ENCODE data around the gene MAB21L4.

The MAB21L4 gene

DNA sequence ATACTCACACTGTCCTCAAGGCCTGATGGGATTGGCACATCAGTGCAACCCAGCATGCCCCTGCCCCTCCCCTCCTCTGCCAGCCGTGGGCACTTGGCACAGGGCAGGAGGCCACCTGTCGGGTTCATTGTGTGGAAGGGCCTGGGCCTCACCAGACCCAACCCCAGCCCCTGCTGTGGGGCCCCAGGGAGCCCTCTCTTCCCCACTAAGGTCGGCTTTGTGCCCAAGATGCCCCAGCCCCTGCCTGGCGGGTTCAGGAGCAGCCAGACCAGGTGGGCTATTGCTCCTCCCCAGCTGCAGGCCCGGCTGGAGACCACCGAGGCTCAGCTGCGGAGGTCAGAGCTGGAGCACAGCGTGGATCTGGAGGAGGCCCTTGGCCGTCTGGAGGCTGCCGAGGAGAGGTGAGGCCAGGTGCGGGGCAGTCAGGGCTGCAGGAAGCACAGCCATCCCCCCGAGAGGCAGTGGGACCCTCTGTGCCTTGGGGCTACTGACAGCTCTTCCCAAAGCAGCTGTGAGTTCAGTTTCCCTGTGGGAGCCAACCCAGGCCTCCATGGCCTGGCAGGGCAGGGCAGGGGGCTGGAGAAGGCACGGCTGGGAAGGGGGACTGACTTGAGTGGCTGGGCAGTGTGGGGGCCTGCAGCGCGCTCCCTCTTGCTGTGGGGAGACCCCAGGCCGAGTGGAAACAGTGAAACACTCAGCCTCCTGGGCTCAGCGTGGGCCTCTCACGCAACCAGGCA lies 26.5 kb upstream of the MAB21L4 start:
- no peak for DNase-seq (ENCODE audit: extremely low read depth, low read depth)
- TF ChIP-seq, protein P1, sequence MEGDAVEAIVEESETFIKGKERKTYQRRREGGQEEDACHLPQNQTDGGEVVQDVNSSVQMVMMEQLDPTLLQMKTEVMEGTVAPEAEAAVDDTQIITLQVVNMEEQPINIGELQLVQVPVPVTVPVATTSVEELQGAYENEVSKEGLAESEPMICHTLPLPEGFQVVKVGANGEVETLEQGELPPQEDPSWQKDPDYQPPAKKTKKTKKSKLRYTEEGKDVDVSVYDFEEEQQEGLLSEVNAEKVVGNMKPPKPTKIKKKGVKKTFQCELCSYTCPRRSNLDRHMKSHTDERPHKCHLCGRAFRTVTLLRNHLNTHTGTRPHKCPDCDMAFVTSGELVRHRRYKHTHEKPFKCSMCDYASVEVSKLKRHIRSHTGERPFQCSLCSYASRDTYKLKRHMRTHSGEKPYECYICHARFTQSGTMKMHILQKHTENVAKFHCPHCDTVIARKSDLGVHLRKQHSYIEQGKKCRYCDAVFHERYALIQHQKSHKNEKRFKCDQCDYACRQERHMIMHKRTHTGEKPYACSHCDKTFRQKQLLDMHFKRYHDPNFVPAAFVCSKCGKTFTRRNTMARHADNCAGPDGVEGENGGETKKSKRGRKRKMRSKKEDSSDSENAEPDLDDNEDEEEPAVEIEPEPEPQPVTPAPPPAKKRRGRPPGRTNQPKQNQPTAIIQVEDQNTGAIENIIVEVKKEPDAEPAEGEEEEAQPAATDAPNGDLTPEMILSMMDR (IDR thresholded peaks at IDR 0.05; ENCODE audit: low read depth, low read length, missing control alignments): no peak
- H3K4me3 ChIP-seq (replicated peaks; ENCODE audit: low read depth, low read length): no peak overlapping the region

DNA sequence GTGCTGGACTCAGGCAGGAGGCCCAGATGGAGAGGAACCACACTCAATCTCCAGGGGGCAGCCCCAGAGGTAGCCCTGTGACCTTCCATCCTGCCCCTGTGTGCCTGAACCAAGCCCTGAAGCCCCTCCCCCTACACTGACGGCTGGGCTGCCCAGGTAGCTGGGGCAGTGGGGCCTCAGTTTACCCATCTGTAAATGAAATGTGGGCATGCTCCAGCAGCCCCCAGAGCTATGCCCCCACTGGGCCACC lies 26.0 kb upstream of the MAB21L4 start:
- no peak overlapping the region for H3K4me3 ChIP-seq (replicated peaks; ENCODE audit: low read depth, low read length)
- DNase-seq (ENCODE audit: extremely low read depth, low read depth): no peak
- TF ChIP-seq, protein P1 (IDR thresholded peaks at IDR 0.05; ENCODE audit: low read depth, low read length, missing control alignments): no peak

DNA sequence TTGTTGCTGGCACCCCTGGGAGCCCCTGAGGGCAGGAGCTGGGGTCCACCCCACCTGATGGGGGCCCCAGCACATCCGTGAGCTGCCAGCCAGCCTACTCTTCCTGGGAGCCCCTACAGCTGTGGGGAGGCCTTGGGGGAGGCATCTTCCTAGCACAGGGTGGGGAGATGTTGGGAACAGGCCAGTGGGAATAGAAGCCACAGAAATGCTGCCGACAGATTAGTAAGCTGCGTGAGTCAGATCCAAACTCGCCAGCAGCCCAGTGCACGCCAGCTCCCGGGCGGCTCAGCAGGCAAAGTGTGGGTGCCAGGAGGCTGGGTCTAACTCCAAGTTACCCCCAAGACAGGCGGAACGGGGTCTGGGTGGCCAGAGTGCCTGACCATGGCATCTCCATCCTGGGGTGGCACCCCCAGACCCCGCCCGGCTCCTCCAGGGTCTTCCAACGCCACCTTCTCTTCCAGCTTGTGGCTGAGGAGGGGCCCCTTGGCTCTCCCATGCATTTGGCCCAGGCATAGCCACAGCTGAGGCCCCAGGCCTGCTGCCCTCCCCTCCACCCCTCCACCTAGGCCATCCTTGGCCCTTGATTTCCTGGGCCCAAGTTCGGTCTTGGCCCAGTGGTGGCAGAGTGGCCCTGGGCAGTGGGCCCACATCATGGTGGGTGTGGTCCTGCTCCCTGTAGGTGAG lies 25.5 kb upstream of the MAB21L4 start:
- TF ChIP-seq, protein P1 (IDR thresholded peaks at IDR 0.05; ENCODE audit: low read depth, low read length, missing control alignments): no peak
- H3K4me3 ChIP-seq (replicated peaks; ENCODE audit: low read depth, low read length): no peak overlapping the region
- DNase-seq (ENCODE audit: extremely low read depth, low read depth): peak; percentile 66

DNA sequence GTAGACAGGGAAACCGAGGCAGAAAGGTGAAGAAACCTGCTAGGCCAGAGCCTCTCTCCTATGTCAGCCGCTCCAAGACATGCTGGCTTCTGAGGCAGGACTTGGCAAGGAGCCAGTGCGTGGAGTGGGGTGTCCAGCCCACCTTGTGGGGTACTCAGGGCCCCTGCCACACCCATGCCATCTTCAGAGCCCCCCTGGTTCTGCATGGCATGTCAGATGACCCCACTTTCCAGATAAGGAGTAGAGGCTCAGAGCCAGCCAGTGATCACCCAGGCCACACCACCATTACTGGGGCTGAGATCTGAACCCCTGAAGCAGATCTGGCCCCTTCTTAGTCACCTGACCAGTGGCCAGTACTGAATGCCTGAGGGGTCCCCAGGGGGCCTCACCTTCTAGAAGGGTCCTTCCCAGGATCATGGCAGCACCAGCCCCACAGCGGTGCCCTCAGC lies 24.9 kb upstream of the MAB21L4 start:
- H3K4me3 ChIP-seq (replicated peaks; ENCODE audit: low read depth, low read length): no peak overlapping the region
- no peak for DNase-seq (ENCODE audit: extremely low read depth, low read depth)
- TF ChIP-seq, protein P1 (IDR thresholded peaks at IDR 0.05; ENCODE audit: low read depth, low read length, missing control alignments): no peak

DNA sequence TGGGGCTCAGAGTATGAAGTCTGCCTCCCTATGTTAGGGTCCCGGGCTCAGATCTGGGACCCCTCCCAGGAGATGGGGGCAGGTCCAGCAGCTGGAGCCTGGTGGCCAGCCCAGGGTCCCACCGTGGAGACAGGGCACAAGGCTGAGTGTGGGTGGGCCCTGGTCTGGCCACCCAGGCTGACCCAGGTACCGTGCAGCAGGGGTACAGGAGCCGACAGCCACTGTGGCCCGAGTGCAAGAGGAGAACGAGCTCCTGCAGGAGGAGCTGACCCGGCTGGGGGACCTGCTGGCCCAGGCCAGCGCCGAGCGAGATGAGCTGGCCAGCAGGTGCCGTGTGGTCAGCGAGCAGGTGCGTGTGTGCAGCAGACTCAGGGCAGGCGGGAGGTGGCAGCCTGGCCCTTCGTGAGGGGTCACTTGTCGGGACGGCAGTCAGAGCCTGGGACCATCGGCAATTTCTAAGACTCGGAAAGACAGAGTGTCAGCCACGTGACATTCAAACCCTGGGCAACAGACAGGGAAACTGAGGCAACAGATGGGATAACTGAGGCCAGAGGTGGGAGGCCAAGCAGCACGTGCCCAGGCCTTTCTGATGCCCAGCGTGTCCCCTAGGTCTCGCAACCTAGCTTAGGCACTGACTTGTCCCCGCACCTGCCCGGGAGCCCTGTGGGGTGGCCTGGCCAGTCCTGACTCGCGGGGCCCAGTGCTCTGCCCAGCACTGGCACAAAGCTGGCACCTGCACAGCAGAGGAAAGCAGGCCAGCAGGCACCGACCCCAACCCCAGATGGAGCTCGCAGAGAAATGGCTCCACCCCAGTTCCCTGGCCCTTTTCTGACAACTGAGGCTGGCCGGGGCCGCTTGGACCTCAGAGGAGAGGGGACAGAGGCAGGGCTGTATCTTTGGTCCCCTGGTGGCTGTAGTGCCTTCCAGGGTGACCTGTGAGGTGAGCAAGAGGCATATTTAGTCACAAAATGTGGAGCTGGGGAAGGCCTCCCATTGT lies 24.1 kb upstream of the MAB21L4 start:
- TF ChIP-seq, protein P1 (IDR thresholded peaks at IDR 0.05; ENCODE audit: low read depth, low read length, missing control alignments): no peak
- no peak for DNase-seq (ENCODE audit: extremely low read depth, low read depth)
- H3K4me3 ChIP-seq (replicated peaks; ENCODE audit: low read depth, low read length): no peak overlapping the region

DNA sequence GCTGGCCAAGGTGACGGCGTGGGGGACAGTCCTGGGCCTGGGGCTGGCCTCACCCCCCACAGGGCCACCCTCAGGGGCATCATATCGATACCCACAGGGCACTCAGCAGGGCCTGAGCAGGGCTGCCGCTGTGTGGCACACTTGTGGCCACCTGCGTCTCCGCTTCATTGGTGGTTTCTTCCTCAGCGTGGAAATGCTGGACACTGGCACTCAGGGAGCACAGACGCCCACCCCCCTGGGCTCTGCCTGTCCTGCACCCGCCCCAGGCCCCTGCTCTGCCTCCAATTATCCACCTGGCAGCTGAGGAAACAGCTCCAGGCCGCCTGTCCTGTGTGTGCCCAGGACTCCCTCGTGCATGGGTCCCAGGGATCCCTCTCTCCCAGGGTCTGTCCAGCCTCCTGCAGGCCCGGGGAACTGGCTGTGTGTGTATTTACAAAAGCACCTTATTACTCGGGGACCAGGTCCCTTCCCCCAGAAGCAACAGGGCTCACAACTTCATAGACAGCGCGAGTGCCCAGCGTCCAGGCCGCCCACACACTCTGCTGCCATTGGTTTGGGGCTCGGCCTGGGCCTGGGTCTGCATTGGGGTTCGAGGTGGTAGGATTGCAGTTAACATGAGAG lies 23.3 kb upstream of the MAB21L4 start:
- no peak overlapping the region for H3K4me3 ChIP-seq (replicated peaks; ENCODE audit: low read depth, low read length)
- TF ChIP-seq, protein P1 (IDR thresholded peaks at IDR 0.05; ENCODE audit: low read depth, low read length, missing control alignments): no peak
- no peak for DNase-seq (ENCODE audit: extremely low read depth, low read depth)
